Neural cell (in vitro differentiated cells): Measurements from ENCODE around the gene ICE2.

ENCODE experiments used
- CTCF ChIP-seq: fragments of 450-650 bp; IDR thresholded peaks from 2 replicates; pipeline ENCODE4 v1.5.1; 2014; ENCODE audit warnings: antibody characterized with exemption, mild to moderate bottlenecking, moderate library complexity; ENCODE audit not compliant: poor library complexity, severe bottlenecking
- EP300 ChIP-seq: fragments of 450-650 bp; conservative IDR thresholded peaks from 2 replicates; pipeline ENCODE4 v1.6.1; 2014; ENCODE audit warnings: antibody characterized with exemption, mild to moderate bottlenecking, moderate library complexity; ENCODE audit not compliant: poor library complexity, severe bottlenecking
- EZH2 ChIP-seq: fragments of 200-600, 300-800 bp; shearing (Covaris generic), sonication (generic); IDR thresholded peaks from 2 replicates; pipeline ENCODE4 v1.6.1; 2014; ENCODE audit warnings: antibody characterized with exemption, low read length, borderline replicate concordance, mild to moderate bottlenecking; ENCODE audit not compliant: insufficient read depth, poor library complexity, severe bottlenecking
- MXI1 ChIP-seq: fragments of 450-650 bp; conservative IDR thresholded peaks from 2 replicates; pipeline ENCODE4 v1.6.1; 2014; ENCODE audit warnings: antibody characterized with exemption, mild to moderate bottlenecking; ENCODE audit not compliant: poor library complexity, severe bottlenecking
- POLR2AphosphoS5 ChIP-seq: IDR thresholded peaks from 2 replicates; pipeline ENCODE4 v1.6.1; 2012
- RAD21 ChIP-seq: fragments of 450-650 bp; conservative IDR thresholded peaks from 2 replicates; pipeline ENCODE4 v1.6.1; 2014; ENCODE audit warnings: antibody characterized with exemption, mild to moderate bottlenecking, moderate library complexity
- REST ChIP-seq: IDR thresholded peaks from 2 replicates; pipeline ENCODE4 v1.6.1; 2012; ENCODE audit warnings: borderline replicate concordance
- TAF1 ChIP-seq: IDR thresholded peaks from 2 replicates; pipeline ENCODE4 v1.6.1; 2012; ENCODE audit warnings: low read depth

GRCh38 chr15:60477916-60478565 is 901 bp downstream of the ICE2 start:
- no peak for TF ChIP-seq CTCF
- TF ChIP-seq EZH2: no peak
- no peak for TF ChIP-seq TAF1
- TF ChIP-seq REST: no peak
- TF ChIP-seq MXI1: no peak
- TF ChIP-seq RAD21: no peak
- no peak for TF ChIP-seq POLR2AphosphoS5
- TF ChIP-seq EP300: no peak
